ENCODE measurements around the gene LEAP2.

Gene LEAP2

GRCh38 chr5:132860742-132861141, 12.7 kb upstream of the LEAP2 start:
- H3K36me3 ChIP-seq (ENCODE audit: control insufficient read depth in 2 of 2, insufficient read depth in 2 of 2, low read length in 2 of 2), result no peaks in the 10 kb centered on the region
- no peak overlapping the region for H3K4me3 ChIP-seq (ENCODE audit: low read length in 2 of 2)
- no peak overlapping the region for H3K27ac ChIP-seq (ENCODE audit: low read depth in 2 of 2, low read length in 2 of 2)
- no peak overlapping the region for H3K9ac ChIP-seq (ENCODE audit: low read depth in 1 of 2, low read length in 2 of 2)
- peaks cover 4 to 5% of the 10 kb centered on the region in 2 donors for H3K4me1 ChIP-seq (ENCODE audit: control insufficient read depth in 2 of 2, insufficient read depth in 2 of 2, low read length in 2 of 2)
- H3K27me3 ChIP-seq (ENCODE audit: control insufficient read depth in 2 of 2, insufficient read depth in 2 of 2, low read length in 2 of 2), result no peaks in the 10 kb centered on the region
- H3K9me3 ChIP-seq (ENCODE audit: control insufficient read depth in 2 of 2, low read length in 2 of 2), result no peaks in the 10 kb centered on the region

GRCh38 chr5:132865668-132866341, 7.7 kb upstream of the LEAP2 start:
- peak overlapping the region; percentile 91 to 94 for H3K27ac ChIP-seq (ENCODE audit: low read depth in 2 of 2, low read length in 2 of 2)
- peak overlapping the region; percentile 91 to 93 for H3K4me3 ChIP-seq (ENCODE audit: low read length in 2 of 2)
- H3K9ac ChIP-seq (ENCODE audit: low read depth in 1 of 2, low read length in 2 of 2), result peak overlapping the region; percentile 97 to 98
- H3K27me3 ChIP-seq (ENCODE audit: control insufficient read depth in 2 of 2, insufficient read depth in 2 of 2, low read length in 2 of 2), result no peaks in the 10 kb centered on the region
- H3K9me3 ChIP-seq (ENCODE audit: control insufficient read depth in 2 of 2, low read length in 2 of 2), result no peaks in the 10 kb centered on the region
- H3K4me1 ChIP-seq (ENCODE audit: control insufficient read depth in 2 of 2, insufficient read depth in 2 of 2, low read length in 2 of 2), result peaks cover 15 to 17% of the 10 kb centered on the region in 2 donors
- peaks cover 17 to 21% of the 10 kb centered on the region in 2 donors for H3K36me3 ChIP-seq (ENCODE audit: control insufficient read depth in 2 of 2, insufficient read depth in 2 of 2, low read length in 2 of 2)

- Histone ChIP-seq H3K27me3 (ENCODE audit: control insufficient read depth in 2 of 2, insufficient read depth in 2 of 2, low read length in 2 of 2) (no peaks in the 10 kb centered on the region), H3K4me1 (ENCODE audit: control insufficient read depth in 2 of 2, insufficient read depth in 2 of 2, low read length in 2 of 2) (peaks cover 15 to 17% of the 10 kb centered on the region in 2 donors), H3K9ac (ENCODE audit: low read depth in 1 of 2, low read length in 2 of 2) (peak within 1 kb of the TSS; percentile 97 to 98), H3K9me3 (ENCODE audit: control insufficient read depth in 2 of 2, low read length in 2 of 2) (no peaks in the 10 kb centered on the region), H3K4me3 (ENCODE audit: low read length in 2 of 2) (peak within 1 kb of the TSS; percentile 91 to 93), H3K27ac (ENCODE audit: low read depth in 2 of 2, low read length in 2 of 2) (peak within 1 kb of the TSS; percentile 91 to 94), H3K36me3 (ENCODE audit: control insufficient read depth in 2 of 2, insufficient read depth in 2 of 2, low read length in 2 of 2) (peaks cover 17 to 22% of the 10 kb centered on the region in 2 donors)
Observed at GRCh38 chr5:132866342-132867045, 7.0 kb upstream of the LEAP2 start, which contains the start of the genes GDF9 and UQCRQ. GDF9 (minus strand) TSS chr5:132866469; CDS start chr5:132864533, 1,936 bp downstream. UQCRQ (plus strand) TSS chr5:132866642; CDS start chr5:132866882, 240 bp downstream.

- Histone ChIP-seq H3K27me3 (ENCODE audit: control insufficient read depth in 2 of 2, insufficient read depth in 2 of 2, low read length in 2 of 2) (no peaks in the 10 kb centered on the region), H3K4me3 (ENCODE audit: low read length in 2 of 2) (peak overlapping the region; percentile 91 to 93), H3K4me1 (ENCODE audit: control insufficient read depth in 2 of 2, insufficient read depth in 2 of 2, low read length in 2 of 2) (peaks cover 15 to 17% of the 10 kb centered on the region in 2 donors), H3K36me3 (ENCODE audit: control insufficient read depth in 2 of 2, insufficient read depth in 2 of 2, low read length in 2 of 2) (peaks cover 19 to 24% of the 10 kb centered on the region in 2 donors), H3K27ac (ENCODE audit: low read depth in 2 of 2, low read length in 2 of 2) (peak overlapping the region; percentile 91 to 94), H3K9ac (ENCODE audit: low read depth in 1 of 2, low read length in 2 of 2) (peak overlapping the region; percentile 97 to 98), H3K9me3 (ENCODE audit: control insufficient read depth in 2 of 2, low read length in 2 of 2) (no peaks in the 10 kb centered on the region)
Observed at GRCh38 chr5:132867046-132867451, 6.4 kb upstream of the LEAP2 start.

GRCh38 chr5:132868754-132869153, 4.7 kb upstream of the LEAP2 start:
- Histone ChIP-seq H3K4me3 (ENCODE audit: low read length in 2 of 2) (no peak overlapping the region), H3K27me3 (ENCODE audit: control insufficient read depth in 2 of 2, insufficient read depth in 2 of 2, low read length in 2 of 2) (no peaks in the 10 kb centered on the region), H3K4me1 (ENCODE audit: control insufficient read depth in 2 of 2, insufficient read depth in 2 of 2, low read length in 2 of 2) (peaks cover 15 to 32% of the 10 kb centered on the region in 2 donors), H3K27ac (ENCODE audit: low read depth in 2 of 2, low read length in 2 of 2) (no peak overlapping the region), H3K9me3 (ENCODE audit: control insufficient read depth in 2 of 2, low read length in 2 of 2) (no peaks in the 10 kb centered on the region), H3K36me3 (ENCODE audit: control insufficient read depth in 2 of 2, insufficient read depth in 2 of 2, low read length in 2 of 2) (peaks cover 25 to 32% of the 10 kb centered on the region in 2 donors), H3K9ac (ENCODE audit: low read depth in 1 of 2, low read length in 2 of 2) (no peak overlapping the region)

- Histone ChIP-seq H3K4me1 (ENCODE audit: control insufficient read depth in 2 of 2, insufficient read depth in 2 of 2, low read length in 2 of 2) (peaks cover 10 to 31% of the 10 kb centered on the region in 2 donors), H3K27ac (ENCODE audit: low read depth in 2 of 2, low read length in 2 of 2) (no peak overlapping the region), H3K36me3 (ENCODE audit: control insufficient read depth in 2 of 2, insufficient read depth in 2 of 2, low read length in 2 of 2) (peaks cover 28 to 34% of the 10 kb centered on the region in 2 donors)
Observed at GRCh38 chr5:132870801-132871200, 2.7 kb upstream of the LEAP2 start.

GRCh38 chr5:132871459-132872284, 1.8 kb upstream of the LEAP2 start:
- Histone ChIP-seq H3K27me3 (ENCODE audit: control insufficient read depth in 2 of 2, insufficient read depth in 2 of 2, low read length in 2 of 2) (no peaks in the 10 kb centered on the region), H3K27ac (ENCODE audit: low read depth in 2 of 2, low read length in 2 of 2) (no peak overlapping the region), H3K4me1 (ENCODE audit: control insufficient read depth in 2 of 2, insufficient read depth in 2 of 2, low read length in 2 of 2) (peaks cover 9 to 32% of the 10 kb centered on the region in 2 donors), H3K36me3 (ENCODE audit: control insufficient read depth in 2 of 2, insufficient read depth in 2 of 2, low read length in 2 of 2) (peaks cover 28 to 34% of the 10 kb centered on the region in 2 donors), H3K9ac (ENCODE audit: low read depth in 1 of 2, low read length in 2 of 2) (no peak overlapping the region), H3K9me3 (ENCODE audit: control insufficient read depth in 2 of 2, low read length in 2 of 2) (no peaks in the 10 kb centered on the region), H3K4me3 (ENCODE audit: low read length in 2 of 2) (no peak overlapping the region)

More at GRCh38 chr5:132870801-132871200, 2.7 kb upstream of the LEAP2 start:
- Histone ChIP-seq H3K9me3 (ENCODE audit: control insufficient read depth in 2 of 2, low read length in 2 of 2) (no peaks in the 10 kb centered on the region), H3K9ac (ENCODE audit: low read depth in 1 of 2, low read length in 2 of 2) (no peak overlapping the region), H3K27me3 (ENCODE audit: control insufficient read depth in 2 of 2, insufficient read depth in 2 of 2, low read length in 2 of 2) (no peaks in the 10 kb centered on the region), H3K4me3 (ENCODE audit: low read length in 2 of 2) (no peak overlapping the region)

- Histone ChIP-seq H3K27me3 (ENCODE audit: control insufficient read depth in 2 of 2, insufficient read depth in 2 of 2, low read length in 2 of 2) (no peaks in the 10 kb centered on the region), H3K9me3 (ENCODE audit: control insufficient read depth in 2 of 2, low read length in 2 of 2) (no peaks in the 10 kb centered on the region), H3K36me3 (ENCODE audit: control insufficient read depth in 2 of 2, insufficient read depth in 2 of 2, low read length in 2 of 2) (peaks cover 32 to 34% of the 10 kb centered on the region in 2 donors), H3K27ac (ENCODE audit: low read depth in 2 of 2, low read length in 2 of 2) (peak overlapping the region; percentile 40 to 62), H3K4me1 (ENCODE audit: control insufficient read depth in 2 of 2, insufficient read depth in 2 of 2, low read length in 2 of 2) (peaks cover 0 to 26% of the 10 kb centered on the region in 2 donors), H3K4me3 (ENCODE audit: low read length in 2 of 2) (no peak overlapping the region), H3K9ac (ENCODE audit: low read depth in 1 of 2, low read length in 2 of 2) (no peak overlapping the region)
Observed at GRCh38 chr5:132872788-132873118, 715 bp upstream of the LEAP2 start.

GRCh38 chr5:132873930-132874271, 433 bp downstream of the LEAP2 start:
- Histone ChIP-seq H3K9ac (ENCODE audit: low read depth in 1 of 2, low read length in 2 of 2) (peak overlapping the region in 1 of 2 donors; percentile 4), H3K4me3 (ENCODE audit: low read length in 2 of 2) (peak overlapping the region in 1 of 2 donors; percentile 23), H3K4me1 (ENCODE audit: control insufficient read depth in 2 of 2, insufficient read depth in 2 of 2, low read length in 2 of 2) (peaks cover 0 to 29% of the 10 kb centered on the region in 2 donors), H3K27me3 (ENCODE audit: control insufficient read depth in 2 of 2, insufficient read depth in 2 of 2, low read length in 2 of 2) (no peaks in the 10 kb centered on the region), H3K36me3 (ENCODE audit: control insufficient read depth in 2 of 2, insufficient read depth in 2 of 2, low read length in 2 of 2) (peaks cover 28 to 30% of the 10 kb centered on the region in 2 donors), H3K27ac (ENCODE audit: low read depth in 2 of 2, low read length in 2 of 2) (peak overlapping the region; percentile 54 to 64), H3K9me3 (ENCODE audit: control insufficient read depth in 2 of 2, low read length in 2 of 2) (no peaks in the 10 kb centered on the region)
